Neural cell (in vitro differentiated cells): ENCODE data around the gene AEBP1. TPM values are rescaled to one million over a fixed set of nuclear protein-coding genes. Genes with fewer than 3 reads are reported as not detected.

Experiments used
- H2AFZ ChIP-seq: fragments of 200-600, 300-800 bp; sonication (generic), shearing (Covaris generic); 2 replicates; pipeline ENCODE4 v1.6.0; 2014; ENCODE audit warnings: low read depth, mild to moderate bottlenecking, antibody characterized with exemption, low read length, moderate library complexity
- H3F3A ChIP-seq: fragments of 200-600 bp; shearing (Covaris generic); 2 replicates; pipeline ENCODE4 v1.6.1; 2016; ENCODE audit warnings: mild to moderate bottlenecking, moderate library complexity, mixed read lengths, antibody characterized with exemption, low read length; ENCODE audit not compliant: insufficient read depth, poor library complexity, severe bottlenecking
- H3K27ac ChIP-seq: fragments of 200-600, 300-800 bp; sonication (generic), shearing (Covaris generic); 2 replicates; pipeline ENCODE4 v1.5.1; 2014; ENCODE audit warnings: mild to moderate bottlenecking, low read length, moderate library complexity
- H3K27me3 ChIP-seq: fragments of 300-800, 200-600 bp; sonication (generic), shearing (Covaris generic); 2 replicates; pipeline ENCODE4 v1.6.0; 2014; ENCODE audit warnings: mild to moderate bottlenecking, low read depth, low read length, moderate library complexity; ENCODE audit not compliant: insufficient read depth
- H3K36me3 ChIP-seq: fragments of 300-800, 200-600 bp; sonication (generic), shearing (Covaris generic); 2 replicates; pipeline ENCODE4 v1.5.1; 2014; ENCODE audit warnings: mild to moderate bottlenecking, antibody characterized with exemption, low read length, moderate library complexity; ENCODE audit not compliant: insufficient read depth
- H3K4me2 ChIP-seq: fragments of 300-800, 200-600 bp; sonication (generic), shearing (Covaris generic); 2 replicates; pipeline ENCODE4 v1.6.0; 2014; ENCODE audit warnings: mild to moderate bottlenecking, low read length
- H3K4me3 ChIP-seq: fragments of 300-800, 200-600 bp; sonication (generic), shearing (Covaris generic); 2 replicates; pipeline ENCODE4 v1.5.1; 2014; ENCODE audit warnings: mild to moderate bottlenecking, low read length, moderate library complexity
- H3K79me2 ChIP-seq: fragments of 200-600 bp; shearing (Covaris generic); replicated peaks from 2 replicates; pipeline ENCODE4 v1.6.0; 2014; ENCODE audit warnings: mild to moderate bottlenecking, low read length, moderate library complexity; ENCODE audit not compliant: insufficient read depth
- H3K9ac ChIP-seq: fragments of 300-800, 200-600 bp; sonication (generic), shearing (Covaris generic); 2 replicates; pipeline ENCODE4 v1.6.1; 2016; ENCODE audit warnings: mild to moderate bottlenecking, low read length, mixed read lengths
- H3K9me2 ChIP-seq: fragments of 200-600 bp; shearing (Covaris generic); 2 replicates; pipeline ENCODE4 v1.6.1; 2016; ENCODE audit warnings: mild to moderate bottlenecking, low read length, mixed read lengths; ENCODE audit not compliant: insufficient read depth
- H3K9me3 ChIP-seq: fragments of 200-600, 300-800 bp; sonication (generic), shearing (Covaris generic); 2 replicates; pipeline ENCODE4 v1.6.1; 2016; ENCODE audit warnings: mild to moderate bottlenecking, mixed run types, low read length, moderate library complexity, mixed read lengths
- H4K20me1 ChIP-seq: fragments of 200-600 bp; shearing (Covaris generic); 2 replicates; pipeline ENCODE4 v1.6.1; 2016; ENCODE audit warnings: mild to moderate bottlenecking, mixed run types; ENCODE audit not compliant: insufficient read depth
- EP300 ChIP-seq: fragments of 450-650 bp; conservative IDR thresholded peaks from 2 replicates; pipeline ENCODE4 v1.6.1; 2014; ENCODE audit warnings: antibody characterized with exemption, mild to moderate bottlenecking, moderate library complexity; ENCODE audit not compliant: poor library complexity, severe bottlenecking
- EZH2 ChIP-seq: fragments of 200-600, 300-800 bp; shearing (Covaris generic), sonication (generic); IDR thresholded peaks from 2 replicates; pipeline ENCODE4 v1.6.1; 2014; ENCODE audit warnings: antibody characterized with exemption, low read length, borderline replicate concordance, mild to moderate bottlenecking; ENCODE audit not compliant: insufficient read depth, poor library complexity, severe bottlenecking
- MXI1 ChIP-seq: fragments of 450-650 bp; conservative IDR thresholded peaks from 2 replicates; pipeline ENCODE4 v1.6.1; 2014; ENCODE audit warnings: antibody characterized with exemption, mild to moderate bottlenecking; ENCODE audit not compliant: poor library complexity, severe bottlenecking
- RAD21 ChIP-seq: fragments of 450-650 bp; conservative IDR thresholded peaks from 2 replicates; pipeline ENCODE4 v1.6.1; 2014; ENCODE audit warnings: antibody characterized with exemption, mild to moderate bottlenecking, moderate library complexity
- polyA plus RNA-seq: library from polyadenylated mRNA; depleted of rRNA; stranded (reverse); fragments of >200 nt; gene quantifications from 2 replicates; pipeline ENCODE4 v1.2.3, GENCODE V29; 2014
- TF ChIP-seq, protein P1 (sequence below): fragments of 450-650 bp; IDR thresholded peaks from 2 replicates; pipeline ENCODE4 v1.5.1; 2014; ENCODE audit warnings: antibody characterized with exemption, mild to moderate bottlenecking, moderate library complexity; ENCODE audit not compliant: poor library complexity, severe bottlenecking
- TF ChIP-seq, protein P2 (sequence below): IDR thresholded peaks from 2 replicates; pipeline ENCODE4 v1.6.1; 2012; ENCODE audit warnings: borderline replicate concordance

AEBP1 gene
- polyA plus RNA-seq, 1 donor from 2014 or later, result 0.30 TPM

- H4K20me1 ChIP-seq, result no peaks in the 10 kb centered on the region
- H3K79me2 ChIP-seq, result no peaks in the 10 kb centered on the region
Observed at GRCh38 chr7:44112997-44113763, 9.0 kb downstream of the AEBP1 start.

GRCh38 chr7:44113764-44114354 is 9.7 kb downstream of the AEBP1 start:
- Histone ChIP-seq H3K9me3 (no peaks in the 10 kb centered on the region), H2AFZ (no peak overlapping the region), H3K36me3 (no peaks in the 10 kb centered on the region), H3K9ac (no peak overlapping the region), H4K20me1 (no peaks in the 10 kb centered on the region), H3K79me2 (no peaks in the 10 kb centered on the region), H3F3A (no peaks in the 10 kb centered on the region), H3K27me3 (no peaks in the 10 kb centered on the region), H3K4me2 (no peak overlapping the region), H3K27ac (no peak overlapping the region), H3K4me3 (no peak overlapping the region), H3K9me2 (no peaks in the 10 kb centered on the region)
- TF ChIP-seq, protein P1, sequence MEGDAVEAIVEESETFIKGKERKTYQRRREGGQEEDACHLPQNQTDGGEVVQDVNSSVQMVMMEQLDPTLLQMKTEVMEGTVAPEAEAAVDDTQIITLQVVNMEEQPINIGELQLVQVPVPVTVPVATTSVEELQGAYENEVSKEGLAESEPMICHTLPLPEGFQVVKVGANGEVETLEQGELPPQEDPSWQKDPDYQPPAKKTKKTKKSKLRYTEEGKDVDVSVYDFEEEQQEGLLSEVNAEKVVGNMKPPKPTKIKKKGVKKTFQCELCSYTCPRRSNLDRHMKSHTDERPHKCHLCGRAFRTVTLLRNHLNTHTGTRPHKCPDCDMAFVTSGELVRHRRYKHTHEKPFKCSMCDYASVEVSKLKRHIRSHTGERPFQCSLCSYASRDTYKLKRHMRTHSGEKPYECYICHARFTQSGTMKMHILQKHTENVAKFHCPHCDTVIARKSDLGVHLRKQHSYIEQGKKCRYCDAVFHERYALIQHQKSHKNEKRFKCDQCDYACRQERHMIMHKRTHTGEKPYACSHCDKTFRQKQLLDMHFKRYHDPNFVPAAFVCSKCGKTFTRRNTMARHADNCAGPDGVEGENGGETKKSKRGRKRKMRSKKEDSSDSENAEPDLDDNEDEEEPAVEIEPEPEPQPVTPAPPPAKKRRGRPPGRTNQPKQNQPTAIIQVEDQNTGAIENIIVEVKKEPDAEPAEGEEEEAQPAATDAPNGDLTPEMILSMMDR, result no peak
- TF ChIP-seq MXI1, result no peak

More at GRCh38 chr7:44112997-44113763, 9.0 kb downstream of the AEBP1 start:
- H3K36me3 ChIP-seq, result no peaks in the 10 kb centered on the region
- no peak overlapping the region for H3K4me2 ChIP-seq
- H3K27me3 ChIP-seq, result no peaks in the 10 kb centered on the region
- H3K9me2 ChIP-seq, result no peaks in the 10 kb centered on the region
- H2AFZ ChIP-seq, result no peak overlapping the region
- H3K9me3 ChIP-seq, result no peaks in the 10 kb centered on the region
- no peak overlapping the region for H3K4me3 ChIP-seq
- H3K27ac ChIP-seq, result no peak overlapping the region
- H3K9ac ChIP-seq, result no peak overlapping the region
- no peaks in the 10 kb centered on the region for H3F3A ChIP-seq
- TF ChIP-seq MXI1 (no peak), EZH2 (no peak), RAD21 (no peak), EP300 (no peak)
- TF ChIP-seq, protein P2, sequence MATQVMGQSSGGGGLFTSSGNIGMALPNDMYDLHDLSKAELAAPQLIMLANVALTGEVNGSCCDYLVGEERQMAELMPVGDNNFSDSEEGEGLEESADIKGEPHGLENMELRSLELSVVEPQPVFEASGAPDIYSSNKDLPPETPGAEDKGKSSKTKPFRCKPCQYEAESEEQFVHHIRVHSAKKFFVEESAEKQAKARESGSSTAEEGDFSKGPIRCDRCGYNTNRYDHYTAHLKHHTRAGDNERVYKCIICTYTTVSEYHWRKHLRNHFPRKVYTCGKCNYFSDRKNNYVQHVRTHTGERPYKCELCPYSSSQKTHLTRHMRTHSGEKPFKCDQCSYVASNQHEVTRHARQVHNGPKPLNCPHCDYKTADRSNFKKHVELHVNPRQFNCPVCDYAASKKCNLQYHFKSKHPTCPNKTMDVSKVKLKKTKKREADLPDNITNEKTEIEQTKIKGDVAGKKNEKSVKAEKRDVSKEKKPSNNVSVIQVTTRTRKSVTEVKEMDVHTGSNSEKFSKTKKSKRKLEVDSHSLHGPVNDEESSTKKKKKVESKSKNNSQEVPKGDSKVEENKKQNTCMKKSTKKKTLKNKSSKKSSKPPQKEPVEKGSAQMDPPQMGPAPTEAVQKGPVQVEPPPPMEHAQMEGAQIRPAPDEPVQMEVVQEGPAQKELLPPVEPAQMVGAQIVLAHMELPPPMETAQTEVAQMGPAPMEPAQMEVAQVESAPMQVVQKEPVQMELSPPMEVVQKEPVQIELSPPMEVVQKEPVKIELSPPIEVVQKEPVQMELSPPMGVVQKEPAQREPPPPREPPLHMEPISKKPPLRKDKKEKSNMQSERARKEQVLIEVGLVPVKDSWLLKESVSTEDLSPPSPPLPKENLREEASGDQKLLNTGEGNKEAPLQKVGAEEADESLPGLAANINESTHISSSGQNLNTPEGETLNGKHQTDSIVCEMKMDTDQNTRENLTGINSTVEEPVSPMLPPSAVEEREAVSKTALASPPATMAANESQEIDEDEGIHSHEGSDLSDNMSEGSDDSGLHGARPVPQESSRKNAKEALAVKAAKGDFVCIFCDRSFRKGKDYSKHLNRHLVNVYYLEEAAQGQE, result no peak
- TF ChIP-seq, protein P1, result no peak
